GM12875 (cell line): ENCODE data around the gene USP35.

Experiments used
- H3K4me3 ChIP-seq: one replicate; pipeline ENCODE4 v1.5.1; 2011; ENCODE audit warnings: low read depth, low read length, control low read depth
- CTCF ChIP-seq: IDR thresholded peaks from 2 replicates; pipeline ENCODE4 v1.5.1; 2011; ENCODE audit warnings: low read depth, mild to moderate bottlenecking, control low read depth, inconsistent platforms, low read length, moderate library complexity, borderline replicate concordance; ENCODE audit not compliant: insufficient read depth

Gene USP35

GRCh38 chr11:78261828-78262227 is 73.1 kb downstream of the USP35 start:
- TF ChIP-seq CTCF = no peak
- no peak overlapping the region for H3K4me3 ChIP-seq

GRCh38 chr11:78262238-78262637 is 73.5 kb downstream of the USP35 start:
- no peak overlapping the region for H3K4me3 ChIP-seq
- TF ChIP-seq CTCF = no peak

- TF ChIP-seq CTCF = no peak
- H3K4me3 ChIP-seq = no peak overlapping the region
Measured at GRCh38 chr11:78262691-78263090, 74.0 kb downstream of the USP35 start.
